ENCODE data around the gene GULP1. TPM values are rescaled to one million over a fixed set of nuclear protein-coding genes. Genes with fewer than 3 reads are reported as not detected.

GULP1 gene
- total and polyA plus RNA-seq, 2 donors (not counting 1 experiment from before 2014, with no cell fraction given), result 43.5 to 82.4 TPM

DNA sequence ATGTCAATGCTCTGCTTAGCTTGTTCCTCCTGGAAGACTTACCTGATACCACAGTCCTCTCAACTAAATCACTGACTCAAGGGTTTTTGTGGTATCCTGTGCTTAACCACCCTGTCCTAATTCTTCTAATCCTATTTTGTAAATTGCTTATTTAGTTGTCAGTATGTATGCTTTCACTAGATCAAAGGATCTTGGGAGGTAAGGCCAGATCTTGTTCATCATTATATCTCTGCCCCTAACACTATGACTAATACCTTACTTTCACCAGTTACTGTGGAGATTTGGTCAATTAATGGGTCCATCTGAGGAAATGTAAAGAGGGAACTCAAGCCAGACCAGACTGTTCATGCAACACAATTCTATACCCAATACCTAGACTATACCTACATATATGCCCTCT is 203.2 kb downstream of the GULP1 start:
- Histone ChIP-seq H3K4me3 (replicated peaks in 1 of 4; ENCODE audit: control extremely low read depth in 1 of 4, insufficient read depth in 1 of 4, low read depth in 3 of 4, low read length in 4 of 4) (no peak overlapping the region), H3K9ac (ENCODE audit: insufficient read depth, low read length) (no peak overlapping the region), H2AFZ (ENCODE audit: low read length) (no peak overlapping the region), H3K9me3 (ENCODE audit: control insufficient read depth, insufficient read depth, low read depth, low read length) (no peaks in the 10 kb centered on the region), H3K4me1 (ENCODE audit: control insufficient read depth, extremely low read depth, insufficient read depth, low read length) (peaks cover 4% of the 10 kb centered on the region), H3K36me3 (ENCODE audit: control insufficient read depth, insufficient read depth, low read length) (no peaks in the 10 kb centered on the region), H4K20me1 (ENCODE audit: control insufficient read depth, extremely low read depth, insufficient read depth, low read length) (no peaks in the 10 kb centered on the region), H3K4me2 (ENCODE audit: extremely low read depth, insufficient read depth, low read length) (no peak overlapping the region), H3K27ac (ENCODE audit: insufficient read depth, low read length) (no peak overlapping the region), H3K79me2 (ENCODE audit: control insufficient read depth, insufficient read depth, low read length) (no peaks in the 10 kb centered on the region), H3K27me3 (ENCODE audit: control insufficient read depth, insufficient read depth, low read length) (no peaks in the 10 kb centered on the region)
- no peak for DNase-seq (ENCODE audit: low read depth in 2 of 2)
- TF ChIP-seq, protein P1, sequence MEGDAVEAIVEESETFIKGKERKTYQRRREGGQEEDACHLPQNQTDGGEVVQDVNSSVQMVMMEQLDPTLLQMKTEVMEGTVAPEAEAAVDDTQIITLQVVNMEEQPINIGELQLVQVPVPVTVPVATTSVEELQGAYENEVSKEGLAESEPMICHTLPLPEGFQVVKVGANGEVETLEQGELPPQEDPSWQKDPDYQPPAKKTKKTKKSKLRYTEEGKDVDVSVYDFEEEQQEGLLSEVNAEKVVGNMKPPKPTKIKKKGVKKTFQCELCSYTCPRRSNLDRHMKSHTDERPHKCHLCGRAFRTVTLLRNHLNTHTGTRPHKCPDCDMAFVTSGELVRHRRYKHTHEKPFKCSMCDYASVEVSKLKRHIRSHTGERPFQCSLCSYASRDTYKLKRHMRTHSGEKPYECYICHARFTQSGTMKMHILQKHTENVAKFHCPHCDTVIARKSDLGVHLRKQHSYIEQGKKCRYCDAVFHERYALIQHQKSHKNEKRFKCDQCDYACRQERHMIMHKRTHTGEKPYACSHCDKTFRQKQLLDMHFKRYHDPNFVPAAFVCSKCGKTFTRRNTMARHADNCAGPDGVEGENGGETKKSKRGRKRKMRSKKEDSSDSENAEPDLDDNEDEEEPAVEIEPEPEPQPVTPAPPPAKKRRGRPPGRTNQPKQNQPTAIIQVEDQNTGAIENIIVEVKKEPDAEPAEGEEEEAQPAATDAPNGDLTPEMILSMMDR (conservative IDR thresholded peaks at IDR 0.05 in 1 of 2, IDR thresholded peaks at IDR 0.05 in 1 of 2; ENCODE audit: low read depth in 1 of 2, low read length in 2 of 2), result no peak
- no peak for TF ChIP-seq EZH2 (IDR thresholded peaks at IDR 0.05; ENCODE audit: low read length, missing control alignments)

DNA sequence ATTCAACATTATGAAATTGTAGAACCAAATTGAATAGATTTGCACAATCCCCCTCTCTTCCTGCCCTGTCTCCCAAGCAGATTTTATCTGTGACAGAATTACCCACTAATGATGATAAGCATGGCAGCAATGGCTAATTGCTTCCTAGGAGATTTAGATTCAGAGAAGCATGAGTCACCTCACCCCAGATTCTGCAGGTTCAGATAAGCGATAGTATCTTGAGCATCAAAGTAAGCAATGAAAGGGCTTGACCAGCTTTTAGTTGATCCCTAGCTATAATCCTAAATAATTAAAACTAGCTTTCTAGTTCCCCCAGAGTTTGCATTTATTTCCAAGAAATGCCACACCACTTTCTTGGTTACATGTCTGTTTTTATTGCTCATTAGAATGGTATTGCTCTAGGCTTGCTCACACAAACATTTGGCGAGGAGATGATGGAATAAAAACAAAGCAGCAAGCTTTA is 204.3 kb downstream of the GULP1 start:
- Histone ChIP-seq H3K9ac (ENCODE audit: insufficient read depth, low read length) (no peak overlapping the region), H4K20me1 (ENCODE audit: control insufficient read depth, extremely low read depth, insufficient read depth, low read length) (no peaks in the 10 kb centered on the region), H3K4me3 (replicated peaks in 1 of 4; ENCODE audit: control extremely low read depth in 1 of 4, insufficient read depth in 1 of 4, low read depth in 3 of 4, low read length in 4 of 4) (no peak overlapping the region), H3K4me1 (ENCODE audit: control insufficient read depth, extremely low read depth, insufficient read depth, low read length) (peaks cover 4% of the 10 kb centered on the region), H3K79me2 (ENCODE audit: control insufficient read depth, insufficient read depth, low read length) (no peaks in the 10 kb centered on the region), H3K36me3 (ENCODE audit: control insufficient read depth, insufficient read depth, low read length) (no peaks in the 10 kb centered on the region), H3K4me2 (ENCODE audit: extremely low read depth, insufficient read depth, low read length) (no peak overlapping the region), H3K27ac (ENCODE audit: insufficient read depth, low read length) (no peak overlapping the region), H3K9me3 (ENCODE audit: control insufficient read depth, insufficient read depth, low read depth, low read length) (no peaks in the 10 kb centered on the region), H3K27me3 (ENCODE audit: control insufficient read depth, insufficient read depth, low read length) (no peaks in the 10 kb centered on the region), H2AFZ (ENCODE audit: low read length) (no peak overlapping the region)
- DNase-seq (ENCODE audit: low read depth in 2 of 2), result peak; percentile 57 to 72
- TF ChIP-seq, protein P1 (conservative IDR thresholded peaks at IDR 0.05 in 1 of 2, IDR thresholded peaks at IDR 0.05 in 1 of 2; ENCODE audit: low read depth in 1 of 2, low read length in 2 of 2), result no peak
- TF ChIP-seq EZH2 (IDR thresholded peaks at IDR 0.05; ENCODE audit: low read length, missing control alignments), result no peak

DNA sequence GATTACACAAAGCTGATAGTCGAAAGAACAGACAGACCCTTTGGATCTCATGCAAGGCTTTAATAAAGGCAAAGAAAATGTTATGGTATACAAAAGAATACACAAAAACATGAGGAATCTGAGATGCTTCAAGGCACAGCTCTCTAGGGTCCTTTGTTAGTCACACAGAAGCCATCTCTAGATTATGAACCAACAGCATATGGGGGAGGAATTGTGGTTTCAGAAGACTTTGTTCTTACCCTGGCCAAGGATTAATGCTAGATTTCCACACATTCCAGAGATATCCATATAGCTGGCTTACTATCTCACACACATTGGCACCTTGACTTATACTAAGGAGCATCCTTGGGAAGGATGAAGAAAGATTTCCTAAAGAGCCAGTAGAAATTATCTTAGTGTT is 206.1 kb downstream of the GULP1 start:
- Histone ChIP-seq H4K20me1 (ENCODE audit: control insufficient read depth, extremely low read depth, insufficient read depth, low read length) (no peaks in the 10 kb centered on the region), H3K4me3 (replicated peaks in 1 of 4; ENCODE audit: control extremely low read depth in 1 of 4, insufficient read depth in 1 of 4, low read depth in 3 of 4, low read length in 4 of 4) (no peak overlapping the region), H3K4me1 (ENCODE audit: control insufficient read depth, extremely low read depth, insufficient read depth, low read length) (peaks cover 4% of the 10 kb centered on the region), H3K9me3 (ENCODE audit: control insufficient read depth, insufficient read depth, low read depth, low read length) (no peaks in the 10 kb centered on the region), H3K27me3 (ENCODE audit: control insufficient read depth, insufficient read depth, low read length) (no peaks in the 10 kb centered on the region), H3K27ac (ENCODE audit: insufficient read depth, low read length) (no peak overlapping the region), H3K9ac (ENCODE audit: insufficient read depth, low read length) (no peak overlapping the region), H3K36me3 (ENCODE audit: control insufficient read depth, insufficient read depth, low read length) (no peaks in the 10 kb centered on the region), H3K79me2 (ENCODE audit: control insufficient read depth, insufficient read depth, low read length) (no peaks in the 10 kb centered on the region), H3K4me2 (ENCODE audit: extremely low read depth, insufficient read depth, low read length) (no peak overlapping the region), H2AFZ (ENCODE audit: low read length) (no peak overlapping the region)
- TF ChIP-seq, protein P1 (conservative IDR thresholded peaks at IDR 0.05 in 1 of 2, IDR thresholded peaks at IDR 0.05 in 1 of 2; ENCODE audit: low read depth in 1 of 2, low read length in 2 of 2), result no peak
- TF ChIP-seq EZH2 (IDR thresholded peaks at IDR 0.05; ENCODE audit: low read length, missing control alignments), result no peak
- DNase-seq (ENCODE audit: low read depth in 2 of 2), result no peak
